HG03196 (cell line): Measurements from ENCODE around the gene SEMA4C.
"Not testable (repeated sequence)": the region's sequence is repeated elsewhere in the genome, so short reads cannot be mapped to it uniquely, and the experiment has no call there.

Experiments used
- ATAC-seq: cut with Tn5 transposase; IDR thresholded peaks from one replicate; pipeline ENCODE4 v1.9.1; 2021; ENCODE audit not compliant: unreplicated experiment

SEMA4C gene

GRCh38 chr2:96867756-96868554 is 1.9 kb downstream of the SEMA4C start:
- ATAC-seq, result no peak

- no peak for ATAC-seq
These were observed 2.7 kb downstream of the SEMA4C start for GRCh38 chr2:96866986-96867755.

GRCh38 chr2:96866586-96866985 is 3.3 kb downstream of the SEMA4C start:
- ATAC-seq, result no peak

- ATAC-seq, result no peak
These were observed 3.7 kb downstream of the SEMA4C start for GRCh38 chr2:96866149-96866548.

DNA sequence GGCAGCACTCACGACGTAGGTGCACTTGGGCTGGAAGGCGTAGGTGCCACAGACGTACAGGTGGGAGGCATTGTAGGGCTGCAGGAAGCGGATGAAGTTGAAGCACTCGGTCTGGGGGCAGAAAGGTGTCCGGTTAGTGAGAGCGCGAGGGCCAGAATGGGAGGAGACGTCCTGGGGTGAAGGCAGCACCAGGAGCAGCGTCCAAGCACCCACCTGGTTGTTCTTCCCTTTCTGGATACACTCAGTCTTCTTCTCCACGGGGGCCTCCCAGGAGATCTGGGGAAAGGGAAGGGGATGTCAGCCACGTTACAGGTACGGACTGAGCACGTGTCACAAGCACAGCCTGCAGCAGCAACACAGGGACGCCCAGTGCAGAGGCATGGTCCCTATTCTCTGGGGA is 4.2 kb downstream of the SEMA4C start:
- ATAC-seq, result no peak

GRCh38 chr2:96864343-96865091 is 5.4 kb downstream of the SEMA4C start:
- ATAC-seq, result no peak

DNA sequence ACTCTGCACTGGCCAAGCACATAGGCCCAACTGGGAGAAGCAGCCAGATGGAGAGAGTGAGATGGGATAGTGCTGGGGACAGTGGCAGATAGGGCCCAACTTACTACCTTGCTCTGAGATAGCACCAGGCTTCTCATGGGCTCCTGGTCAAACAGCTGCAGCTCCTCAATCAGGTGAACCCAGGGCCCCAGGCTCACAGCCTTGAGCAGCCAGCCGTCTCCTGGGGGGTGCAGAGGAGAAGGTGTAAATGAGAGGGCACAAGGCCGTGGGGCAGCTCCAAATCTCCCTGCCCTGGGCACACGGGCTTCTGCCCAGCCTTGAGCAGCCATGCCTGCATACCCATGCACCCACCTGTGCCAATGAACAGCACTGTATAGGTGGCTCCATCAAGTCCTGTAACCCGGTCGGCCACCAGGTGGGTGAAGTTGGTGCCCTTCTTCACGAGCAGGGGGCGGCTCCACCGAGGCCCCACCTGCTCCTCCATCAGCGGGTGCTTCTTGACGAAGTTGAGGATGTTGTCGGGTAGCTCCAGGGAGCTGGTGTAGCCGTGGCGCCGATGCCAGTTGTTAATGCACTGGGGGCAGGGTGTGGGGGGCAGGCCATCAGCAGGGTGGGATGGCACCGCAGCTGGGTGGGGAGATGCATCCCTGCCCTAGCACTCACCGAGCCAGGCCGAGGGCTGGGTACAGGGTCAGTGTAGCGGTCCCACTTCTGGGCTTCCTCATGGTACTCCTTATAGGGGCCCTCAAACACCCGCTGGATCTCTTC is 6.1 kb downstream of the SEMA4C start:
- no peak for ATAC-seq

GRCh38 chr2:96863056-96863455 is 6.8 kb downstream of the SEMA4C start:
- not testable (repeated sequence) for ATAC-seq

GRCh38 chr2:96861074-96861473 is 8.8 kb downstream of the SEMA4C start:
- no peak for ATAC-seq

GRCh38 chr2:96860065-96861029 is 9.5 kb downstream of the SEMA4C start:
- ATAC-seq, result no peak

DNA sequence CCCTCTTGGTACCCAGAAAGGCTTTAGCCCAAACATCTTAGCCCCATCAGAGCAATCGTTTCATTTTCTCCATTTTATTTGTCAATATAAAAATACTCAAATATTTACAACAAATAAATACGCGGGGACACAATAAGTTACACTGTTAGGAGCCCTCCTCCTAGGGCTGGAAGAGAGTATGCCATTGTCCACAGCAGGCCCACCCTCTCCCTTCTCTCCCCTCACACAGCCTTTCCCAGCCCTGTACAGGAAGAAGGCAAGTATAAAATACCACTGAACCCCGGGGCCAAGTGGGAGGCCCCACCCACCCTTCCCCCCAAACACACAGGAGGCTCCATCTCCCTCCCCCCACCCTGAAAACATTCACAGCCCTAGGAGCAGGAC is 10.2 kb downstream of the SEMA4C start:
- no peak for ATAC-seq

DNA sequence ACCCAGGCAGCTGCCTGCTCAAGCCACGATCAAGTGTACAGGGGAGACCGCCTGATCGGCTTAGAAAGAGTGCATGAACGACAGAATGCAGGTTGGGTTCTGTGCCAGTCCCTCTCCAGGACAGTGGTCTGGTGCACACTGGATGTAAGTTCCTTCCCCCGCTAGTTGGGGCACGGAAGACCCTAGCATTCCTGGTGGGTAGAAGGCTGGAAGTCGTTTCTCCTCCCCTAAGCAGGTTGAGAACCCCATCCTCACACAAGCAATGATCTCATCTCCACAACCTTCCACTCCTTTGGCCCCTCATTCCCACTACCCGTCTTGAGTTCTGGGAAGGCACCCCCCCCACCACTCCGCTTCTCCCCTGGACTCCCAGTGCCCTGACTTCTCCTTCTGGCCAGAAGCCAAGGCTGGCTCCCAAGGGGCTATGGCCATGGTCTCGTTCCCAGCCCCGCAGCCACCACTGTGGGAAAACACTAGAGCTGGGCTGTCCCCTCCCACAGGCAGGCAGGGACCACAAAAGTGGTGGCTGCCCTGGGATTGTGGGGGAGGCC is 10.7 kb downstream of the SEMA4C start:
- no peak for ATAC-seq

GRCh38 chr2:96857667-96858372 is 12.1 kb downstream of the SEMA4C start, which contains the start of gene ANKRD39:
TSS of gene ANKRD39 (minus strand) at chr2:96858016. CDS start at chr2:96857987, 29 bp downstream.
- ATAC-seq, result peak; percentile 88

DNA sequence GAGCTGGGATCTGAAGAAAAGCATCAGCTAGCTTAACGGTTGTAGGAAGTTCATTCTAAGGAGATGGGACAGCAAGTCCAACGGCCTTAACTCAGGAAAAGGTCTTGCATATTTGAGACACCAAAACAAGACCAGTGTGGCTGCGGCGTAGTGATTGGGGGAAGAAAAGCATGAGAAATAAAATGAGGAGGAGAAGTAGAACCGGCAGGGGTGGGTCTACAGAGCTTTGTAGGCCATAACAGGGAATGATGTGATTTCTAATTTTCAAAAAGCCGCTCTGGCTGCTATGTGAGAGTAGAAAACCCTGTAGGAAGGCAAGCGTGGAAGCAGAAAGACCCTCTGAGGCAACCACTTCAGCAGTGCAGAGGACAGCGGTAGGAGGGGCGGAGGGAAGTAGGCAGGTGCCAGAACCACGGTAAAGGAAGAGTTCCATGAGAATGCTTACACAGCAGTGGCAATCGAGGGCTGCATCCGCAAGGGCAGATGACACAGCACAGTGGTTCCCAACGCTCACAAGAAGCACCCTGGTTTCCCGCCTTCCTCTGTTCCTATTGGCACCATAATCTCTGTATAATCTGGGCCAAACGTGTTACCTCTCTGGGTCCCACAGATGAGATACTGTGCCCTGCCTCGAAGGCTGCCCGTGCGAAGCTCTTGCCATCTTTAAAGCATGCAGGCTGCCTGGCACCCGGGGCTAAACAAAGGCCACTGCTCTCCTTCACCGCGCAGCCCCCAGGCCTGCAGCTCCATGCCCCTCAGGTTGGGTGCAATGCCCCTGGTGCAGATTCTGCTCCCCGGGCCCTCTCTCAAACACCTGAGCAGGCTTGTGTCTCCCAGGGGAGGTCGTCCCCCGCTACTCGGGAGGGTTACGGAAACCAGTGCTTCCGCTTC is 12.9 kb downstream of the SEMA4C start:
- ATAC-seq, result no peak

GRCh38 chr2:96853321-96853720 is 16.6 kb downstream of the SEMA4C start:
- no peak for ATAC-seq

DNA sequence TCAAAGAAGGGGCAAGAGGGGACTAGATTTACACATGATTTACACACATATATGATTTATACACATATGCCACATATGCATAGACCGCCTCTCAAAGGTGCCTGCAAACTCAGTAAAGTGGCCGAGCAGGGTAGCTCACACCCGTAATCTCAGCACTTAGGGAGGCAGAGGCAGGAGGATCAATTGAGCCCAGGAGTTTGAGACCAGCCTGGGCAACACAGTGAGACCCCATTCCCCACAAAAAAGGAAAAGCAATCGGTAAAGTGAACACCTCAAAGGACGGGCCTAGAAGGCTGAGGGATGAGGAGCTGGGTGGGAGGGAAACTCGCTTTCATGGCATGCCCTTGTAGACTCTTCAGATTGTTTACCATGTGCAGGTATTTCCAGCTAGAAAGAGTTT is 17.2 kb downstream of the SEMA4C start:
- no peak for ATAC-seq

GRCh38 chr2:96848264-96848663 is 21.6 kb downstream of the SEMA4C start:
- no peak for ATAC-seq

DNA sequence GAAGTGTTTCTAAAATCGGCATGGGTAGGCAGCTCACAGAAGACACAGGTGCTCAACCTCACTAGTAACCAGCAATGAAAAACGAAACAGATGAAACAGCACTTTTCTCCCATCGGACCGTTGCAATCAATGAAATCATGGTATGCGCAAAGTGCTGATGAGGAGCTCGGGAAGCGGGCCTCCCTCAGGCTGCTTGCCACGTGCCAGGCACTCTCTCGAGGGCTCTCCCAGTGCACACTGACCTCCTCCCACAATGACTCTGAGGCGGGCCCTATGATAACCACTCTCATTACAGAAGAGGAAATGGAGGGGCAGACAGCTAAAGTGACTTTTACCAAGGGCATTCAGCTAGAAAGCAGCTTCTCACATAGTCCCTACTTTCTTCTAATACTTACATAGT is 22.3 kb downstream of the SEMA4C start:
- no peak for ATAC-seq
